Measurements from ENCODE around the gene SH3BGRL2. TPM values are rescaled to one million over a fixed set of nuclear protein-coding genes. Genes with fewer than 3 reads are reported as not detected.

The SH3BGRL2 gene
- total and polyA plus RNA-seq, 2 of the 8 experiments (the other 6 are each of a cell fraction or from before 2014, with no cell fraction given), result 6.0 to 20.3 TPM

DNA sequence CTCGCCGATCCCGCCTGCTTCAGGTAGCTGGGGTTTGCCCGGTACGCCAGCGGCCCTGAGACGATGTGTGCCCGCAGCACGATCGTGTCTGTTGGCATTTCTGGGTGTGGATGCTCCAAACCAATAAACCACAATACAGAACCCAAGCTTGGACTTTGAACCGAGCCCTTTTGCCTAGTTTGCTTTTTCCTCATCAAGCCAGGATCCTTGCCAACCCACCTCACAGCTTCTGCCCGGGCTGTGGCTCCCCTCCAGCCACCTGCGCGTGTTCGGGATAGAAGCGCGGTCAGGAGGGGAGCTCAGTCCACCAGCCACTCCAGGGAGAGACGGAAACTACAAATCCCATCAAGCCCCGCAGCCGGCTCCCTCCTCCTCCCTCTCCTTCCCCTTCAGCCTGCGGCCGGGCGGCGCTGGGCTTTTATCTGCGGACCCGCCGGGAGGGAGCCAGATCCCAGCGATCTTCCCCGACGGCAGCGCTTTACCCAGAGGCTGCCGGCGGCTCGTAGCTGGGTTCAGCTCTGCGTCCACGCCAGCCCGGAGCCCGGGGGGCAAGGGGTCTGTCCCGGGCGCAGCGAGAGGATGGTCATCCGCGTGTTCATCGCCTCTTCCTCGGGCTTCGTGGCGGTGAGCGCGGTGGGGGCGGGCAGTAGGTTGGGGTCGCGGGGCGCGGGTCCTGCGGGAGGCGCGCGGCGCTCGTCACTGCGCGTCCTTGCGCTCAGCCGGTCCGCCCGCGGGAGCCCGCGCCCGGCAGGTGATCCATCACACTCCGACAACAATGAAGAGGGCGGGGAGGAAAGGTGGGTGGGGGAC lies at the start of gene SH3BGRL2 (continued):
- TF ChIP-seq HDAC6 (IDR thresholded peaks at IDR 0.05; ENCODE audit: low read depth, low read length), result no peak
- peak; percentile 20; the same call in 1 of the 2 replicates for TF ChIP-seq CREB1 (IDR thresholded peaks at IDR 0.05)
- TF ChIP-seq ATF3 (IDR thresholded peaks at IDR 0.05; ENCODE audit: insufficient read depth, low read depth, low read length), result no peak
- TF ChIP-seq BACH1 (IDR thresholded peaks at IDR 0.05; ENCODE audit: low read length), result no peak
- TF ChIP-seq JUND (IDR thresholded peaks at IDR 0.05; ENCODE audit: low read length), result no peak
- no peak for TF ChIP-seq CBX8 (IDR thresholded peaks at IDR 0.05; ENCODE audit: borderline replicate concordance, low read depth, low read length)
- TF ChIP-seq RBBP5 (IDR thresholded peaks at IDR 0.05; ENCODE audit: borderline replicate concordance, low read depth, low read length), result peak; percentile 95; the same call in 1 of the 2 replicates
- no peak for TF ChIP-seq KDM5A (IDR thresholded peaks at IDR 0.05; ENCODE audit: low read length)
- no peak; a peak in 1 of 4 replicates for TF ChIP-seq RAD21 (IDR thresholded peaks at IDR 0.05 in 1 of 2, conservative IDR thresholded peaks at IDR 0.05 in 1 of 2; ENCODE audit: low read depth in 2 of 2, low read length in 2 of 2)
- no peak for TF ChIP-seq SRF (IDR thresholded peaks at IDR 0.05; ENCODE audit: low read depth, low read length)
- TF ChIP-seq CEBPB (IDR thresholded peaks at IDR 0.05; ENCODE audit: low read depth, low read length), result no peak
- no peak for TF ChIP-seq CHD1 (IDR thresholded peaks at IDR 0.05; ENCODE audit: low read depth, low read length)
- TF ChIP-seq KDM1A (IDR thresholded peaks at IDR 0.05; ENCODE audit: borderline replicate concordance, low read length), result no peak
- no peak for TF ChIP-seq SAP30 (IDR thresholded peaks at IDR 0.05; ENCODE audit: insufficient read depth, insufficient replicate concordance, low read length)
- no peak for TF ChIP-seq SP2 (IDR thresholded peaks at IDR 0.05; ENCODE audit: low read length)
- 0 out of 4 replicates have a peak, but pooled peaks have one; percentile 41 to 77 for TF ChIP-seq HDAC2 (IDR thresholded peaks at IDR 0.05; ENCODE audit: borderline replicate concordance in 1 of 2, low read depth in 2 of 2, low read length in 2 of 2)
- 0 out of 4 replicates have a peak, but pooled peaks of 1 of the 2 experiments have one; percentile 20 for TF ChIP-seq SIN3A (conservative IDR thresholded peaks at IDR 0.05 in 1 of 2, IDR thresholded peaks at IDR 0.05 in 1 of 2; ENCODE audit: low read depth in 1 of 2, low read length in 2 of 2)
- TF ChIP-seq TCF12 (IDR thresholded peaks at IDR 0.05; ENCODE audit: low read depth, low read length), result no peak
- no peak for TF ChIP-seq BCL11A (IDR thresholded peaks at IDR 0.05; ENCODE audit: low read depth in 2 of 2, low read length in 2 of 2)
- no peak for TF ChIP-seq ZNF274 (IDR thresholded peaks at IDR 0.05; ENCODE audit: borderline replicate concordance, extremely low read depth, low read length)
- TF ChIP-seq BRCA1 (IDR thresholded peaks at IDR 0.05; ENCODE audit: low read depth, low read length), result no peak
- peak; percentile 95 for TF ChIP-seq KDM4A (IDR thresholded peaks at IDR 0.05; ENCODE audit: low read depth, low read length, severe bottlenecking)
- TF ChIP-seq CHD2 (IDR thresholded peaks at IDR 0.05; ENCODE audit: low read length), result no peak
- no peak for TF ChIP-seq EGR1 (IDR thresholded peaks at IDR 0.05; ENCODE audit: borderline replicate concordance, low read depth, low read length)

All from H1 (cell line).